GM19193 (cell line): ENCODE results near the gene CLEC2L.

ENCODE experiments used
- POLR2A ChIP-seq: IDR thresholded peaks from 4 replicates; pipeline ENCODE4 v1.6.1; 2011; ENCODE audit not compliant: insufficient read depth, insufficient read length; ENCODE audit errors: extremely low read depth

The CLEC2L gene

DNA sequence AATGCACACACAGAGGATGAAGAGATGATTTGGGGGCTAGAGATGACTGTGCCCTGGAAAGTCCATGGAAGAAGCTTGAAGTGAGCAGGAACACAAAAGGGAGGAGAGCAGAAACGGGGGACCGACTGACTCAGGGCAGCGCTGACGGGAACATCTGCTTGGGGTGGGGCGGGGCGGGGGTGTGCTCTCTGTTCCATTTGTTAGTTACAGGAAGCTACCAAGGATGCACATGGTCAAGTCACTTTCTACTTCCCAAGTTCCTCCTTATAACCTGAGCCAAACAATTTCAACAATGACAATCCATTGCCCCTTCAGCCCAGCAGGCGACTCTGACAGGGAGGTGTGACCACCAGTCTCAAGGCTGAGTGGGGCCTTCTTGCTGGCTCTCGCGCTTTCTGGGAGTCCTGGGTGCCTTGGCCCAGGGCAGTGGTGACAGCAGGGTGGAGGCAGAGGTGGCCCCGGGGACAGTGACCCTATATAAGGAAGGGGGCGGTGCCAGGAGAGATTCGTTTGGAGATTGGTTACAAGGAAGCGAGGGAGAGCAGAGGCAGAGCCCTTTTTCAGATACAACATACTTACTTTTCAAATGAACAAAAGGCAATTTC is 39.6 kb downstream of the CLEC2L start:
- no peak for TF ChIP-seq POLR2A

DNA sequence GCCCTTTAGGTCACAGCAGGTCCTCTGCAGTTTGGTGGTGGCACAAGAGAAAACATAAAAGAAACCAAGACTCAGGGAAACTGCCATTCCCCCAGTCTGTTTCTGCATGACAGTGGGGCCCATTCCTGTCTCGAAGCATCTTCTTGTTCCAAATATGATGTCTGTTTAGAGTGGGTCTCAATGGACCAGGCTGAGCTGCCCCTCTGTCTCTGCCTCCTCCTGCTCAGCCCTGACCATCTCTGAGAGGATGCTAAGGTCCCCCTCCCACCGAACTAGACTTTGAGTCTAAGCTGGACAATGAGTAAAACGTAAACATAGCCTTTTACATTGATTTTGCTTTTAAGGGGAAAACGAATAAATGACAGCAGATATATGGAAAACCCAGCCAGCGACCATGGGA is 40.4 kb downstream of the CLEC2L start:
- TF ChIP-seq POLR2A, result no peak

DNA sequence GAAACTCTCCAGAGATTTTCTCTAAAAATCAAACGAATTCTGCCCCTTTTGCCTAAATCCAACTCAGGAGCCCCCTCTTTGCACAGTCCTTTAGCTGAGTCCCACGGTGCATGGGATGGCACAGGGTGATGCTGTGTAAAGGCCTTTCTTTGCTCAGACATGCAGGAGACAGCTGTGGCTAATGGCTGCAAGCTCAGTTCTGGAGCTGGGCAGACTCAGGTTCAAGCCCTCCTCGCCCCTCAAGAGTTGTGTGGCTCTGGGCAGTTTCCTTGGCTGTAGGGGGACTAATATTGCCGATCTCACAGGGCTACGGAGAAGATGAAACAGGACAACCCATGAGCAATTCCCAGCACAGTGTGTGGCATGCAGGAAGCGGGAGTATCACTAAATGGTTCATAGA is 42.6 kb downstream of the CLEC2L start:
- no peak for TF ChIP-seq POLR2A

DNA sequence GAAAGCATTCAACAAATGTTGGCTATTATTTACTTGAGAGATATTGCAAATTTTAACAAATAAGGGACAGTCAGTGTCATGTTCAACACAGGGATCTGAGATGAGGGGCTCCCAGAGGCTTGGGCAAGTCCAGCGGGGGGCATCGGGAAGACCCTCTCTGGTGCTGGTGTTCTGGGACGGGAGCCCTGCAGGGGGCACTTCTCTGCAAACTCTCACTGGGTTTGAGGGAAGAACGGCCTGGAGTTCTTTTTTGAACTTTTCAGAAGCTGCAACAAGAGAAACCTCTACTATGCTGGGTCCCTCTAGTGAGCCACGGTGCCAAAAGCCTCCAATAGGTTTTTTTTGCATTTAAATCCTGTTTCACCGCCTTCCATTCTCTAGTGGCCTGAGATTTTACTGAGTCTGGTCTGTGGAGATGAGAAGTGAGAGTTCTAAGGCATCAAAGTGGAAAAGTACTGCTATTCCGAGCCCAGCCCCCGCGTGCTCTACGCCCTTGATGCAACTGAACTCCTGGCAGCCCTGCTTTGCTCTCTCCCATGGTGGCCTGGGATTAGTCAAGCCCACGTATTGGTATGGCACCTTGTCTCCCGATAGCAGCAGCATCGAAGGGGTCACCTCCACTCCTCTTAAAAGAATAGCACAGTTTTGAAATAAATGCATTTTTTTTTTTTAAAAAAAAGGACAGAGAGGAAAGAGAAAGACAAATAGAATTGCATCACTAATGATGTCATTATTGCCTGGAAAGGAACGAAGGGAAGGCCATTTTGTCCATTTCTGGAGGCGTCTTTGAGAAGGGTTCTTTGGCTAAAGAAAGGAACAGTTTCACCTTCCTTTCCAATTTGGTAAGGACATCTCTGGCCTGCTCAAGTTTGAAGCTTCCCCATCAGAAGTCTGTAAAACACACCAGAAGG is 43.5 kb downstream of the CLEC2L start:
- no peak for TF ChIP-seq POLR2A

DNA sequence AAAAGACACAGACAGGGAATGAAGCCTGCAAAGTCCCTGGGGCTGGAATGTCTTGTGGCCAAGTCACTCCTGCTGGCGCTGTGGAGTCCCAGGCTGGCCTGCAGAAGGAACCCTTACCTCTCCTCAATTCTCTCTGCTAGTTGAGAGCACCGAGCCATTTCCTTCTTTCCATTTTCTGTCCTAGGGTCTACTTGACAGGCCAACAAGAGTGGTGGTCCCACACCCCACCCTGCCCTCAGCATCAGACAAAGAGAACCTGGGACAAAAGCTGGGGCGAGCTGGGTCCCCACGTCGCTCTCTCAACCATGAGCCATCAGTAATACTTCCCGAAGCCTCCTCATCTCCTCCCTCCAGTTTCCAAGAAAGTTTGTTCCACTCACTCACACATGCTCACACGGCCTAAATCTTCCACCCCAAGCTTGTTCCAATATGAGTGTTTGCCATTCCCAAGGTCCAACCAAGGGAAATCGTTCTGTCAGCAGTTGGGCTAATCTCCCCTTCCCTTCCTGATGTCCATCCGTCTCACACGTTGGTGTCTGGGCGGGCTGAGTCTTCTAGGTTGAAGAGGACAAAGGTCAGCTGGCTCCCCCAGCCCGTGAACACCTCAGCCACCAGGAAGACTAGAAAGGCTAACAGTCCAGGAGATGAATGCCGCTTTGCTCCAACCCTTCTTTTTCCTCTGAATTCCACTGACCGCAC is 44.3 kb downstream of the CLEC2L start:
- TF ChIP-seq POLR2A, result no peak

DNA sequence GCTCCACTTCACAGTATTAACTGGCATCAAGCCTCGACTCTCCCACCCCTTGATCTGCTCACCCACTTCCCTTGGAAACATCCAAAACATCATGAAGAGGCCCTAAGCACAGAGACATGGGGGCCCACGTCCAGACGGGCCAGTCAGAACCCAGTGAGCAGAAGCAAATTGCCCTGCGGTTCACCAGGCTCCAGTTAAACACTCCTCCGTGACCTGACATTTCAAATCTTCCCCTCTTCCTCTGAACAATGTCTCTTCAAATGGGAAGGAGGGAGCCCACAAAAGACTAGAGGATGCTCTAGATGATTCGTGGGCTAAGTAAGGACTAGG is 44.8 kb downstream of the CLEC2L start:
- no peak for TF ChIP-seq POLR2A

DNA sequence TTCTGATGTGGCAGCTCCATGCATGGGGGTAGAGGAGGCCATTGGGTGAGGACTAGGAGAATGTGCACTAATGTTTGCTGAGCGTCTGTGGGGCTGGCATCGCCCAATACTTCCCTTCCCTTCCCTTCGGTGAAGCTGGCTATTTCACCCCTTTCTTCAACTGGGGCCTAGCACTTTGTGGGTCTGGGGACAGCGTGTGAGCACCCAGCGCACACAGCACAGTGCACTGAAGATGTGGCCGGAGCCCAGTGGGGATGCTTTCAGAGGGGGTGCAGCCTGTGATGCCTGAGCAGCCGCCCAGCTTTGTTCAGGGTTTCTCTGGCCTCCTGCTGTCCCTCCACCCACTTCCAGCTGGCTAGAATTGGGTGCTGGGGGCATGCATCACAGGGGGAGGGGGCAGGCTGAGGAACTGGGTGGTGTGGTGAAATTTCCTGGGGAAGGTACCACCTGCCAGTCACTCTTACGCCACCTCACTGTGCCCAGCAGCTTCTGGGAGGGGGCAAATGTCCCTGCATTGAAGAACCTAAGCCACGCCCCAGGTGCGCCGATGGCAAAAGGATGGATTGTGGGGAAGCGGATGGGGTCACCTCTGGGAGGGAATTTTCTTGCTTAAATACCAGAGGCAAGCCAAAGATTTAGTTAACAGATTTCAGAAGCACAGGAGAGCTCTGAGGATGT is 45.5 kb downstream of the CLEC2L start:
- TF ChIP-seq POLR2A, result no peak

DNA sequence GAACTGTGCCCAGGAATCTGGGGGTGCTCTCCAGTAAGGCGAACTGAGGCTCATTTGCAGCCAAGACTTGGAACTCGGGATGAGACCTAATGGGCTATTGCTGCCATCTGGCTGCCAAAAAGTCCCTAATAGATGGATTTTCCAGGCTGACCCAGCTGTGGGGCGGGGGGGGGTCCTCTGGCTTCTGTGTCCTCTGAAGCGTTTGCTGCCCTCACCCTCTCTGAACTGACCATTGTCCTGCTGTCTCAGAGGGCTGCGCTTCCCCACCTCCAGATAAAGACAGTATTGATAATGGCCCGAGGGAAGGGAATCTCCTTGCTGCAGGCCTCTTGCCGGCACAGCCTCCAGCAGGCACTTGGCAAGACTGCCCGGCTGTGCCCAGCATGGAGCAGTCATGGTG is 46.6 kb downstream of the CLEC2L start:
- no peak for TF ChIP-seq POLR2A

DNA sequence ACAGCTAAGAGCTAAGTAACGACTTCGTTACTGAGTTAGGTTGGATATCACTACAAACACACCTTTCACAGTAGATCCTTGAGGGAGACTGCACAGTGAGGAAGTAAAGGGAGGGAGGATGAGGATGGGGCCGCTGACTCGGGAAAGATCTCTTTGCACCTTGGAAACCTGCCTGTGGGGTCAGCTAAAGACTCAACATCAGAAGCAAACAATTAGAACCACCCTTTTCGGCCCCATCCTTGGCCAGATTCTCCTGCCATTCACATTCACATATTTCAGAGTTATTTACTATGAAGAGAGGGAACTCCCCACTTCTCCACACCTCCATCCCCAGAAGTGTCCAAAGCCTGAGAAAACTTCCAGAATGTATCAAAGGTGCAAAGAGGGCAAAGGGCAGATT is 47.1 kb downstream of the CLEC2L start:
- TF ChIP-seq POLR2A, result no peak

DNA sequence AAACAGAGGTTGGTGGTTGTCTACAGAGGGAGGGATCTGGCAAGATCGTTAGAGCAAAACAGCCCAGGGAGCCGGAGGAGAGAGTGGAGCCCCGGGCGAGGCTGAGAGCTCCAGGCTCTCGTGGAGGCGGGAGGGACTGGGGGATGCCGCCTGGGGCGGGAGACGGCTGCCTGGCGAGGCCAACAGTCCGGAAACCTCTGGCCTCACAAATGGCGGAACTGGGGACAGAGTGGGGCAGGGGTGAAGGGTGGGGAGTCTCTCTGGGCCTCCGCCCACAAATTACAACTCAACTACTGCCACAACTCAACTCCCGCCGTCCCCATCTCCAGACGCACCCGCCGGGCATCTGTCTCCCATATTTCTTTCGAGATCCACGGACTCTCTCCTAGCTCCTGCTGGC is 47.7 kb downstream of the CLEC2L start:
- TF ChIP-seq POLR2A, result no peak

DNA sequence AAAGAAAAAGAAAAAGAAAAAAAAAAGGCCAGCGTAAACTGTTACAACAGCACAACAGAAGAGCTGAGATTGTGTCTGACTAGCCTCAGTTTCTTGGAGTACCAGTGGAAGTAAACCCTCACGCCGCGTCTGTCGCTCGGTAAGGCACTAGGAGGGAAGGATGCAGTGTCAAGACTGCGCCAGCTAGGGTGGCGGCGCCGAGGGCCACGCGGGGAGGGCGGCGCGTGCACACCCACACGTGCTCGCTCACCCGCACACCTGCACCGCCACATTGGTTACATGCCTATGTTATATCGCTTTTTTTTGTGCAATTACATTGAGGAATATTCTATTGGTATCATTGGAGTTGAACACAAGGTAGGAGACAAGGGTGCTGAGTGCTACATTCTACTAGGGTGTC is 48.2 kb downstream of the CLEC2L start:
- TF ChIP-seq POLR2A, result no peak

DNA sequence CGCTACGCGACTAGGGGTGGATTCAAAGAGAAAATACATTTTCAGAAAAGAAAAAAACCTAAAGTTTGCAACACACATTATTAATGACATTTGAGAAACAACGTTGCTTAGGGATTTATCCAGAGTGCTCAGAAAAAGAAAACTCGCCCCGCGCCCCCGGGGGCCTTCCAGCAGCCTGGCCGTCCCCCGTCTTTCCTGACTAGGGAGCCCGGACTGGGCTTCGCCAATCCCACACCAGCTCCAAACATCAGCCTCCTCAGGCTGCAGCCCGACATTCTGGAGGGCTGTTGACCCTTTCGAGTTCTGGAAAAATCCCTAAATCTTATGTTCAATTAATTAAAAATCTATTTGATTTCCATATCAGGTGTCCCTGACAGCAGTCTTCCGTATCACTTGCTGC is 48.6 kb downstream of the CLEC2L start:
- TF ChIP-seq POLR2A, result no peak

DNA sequence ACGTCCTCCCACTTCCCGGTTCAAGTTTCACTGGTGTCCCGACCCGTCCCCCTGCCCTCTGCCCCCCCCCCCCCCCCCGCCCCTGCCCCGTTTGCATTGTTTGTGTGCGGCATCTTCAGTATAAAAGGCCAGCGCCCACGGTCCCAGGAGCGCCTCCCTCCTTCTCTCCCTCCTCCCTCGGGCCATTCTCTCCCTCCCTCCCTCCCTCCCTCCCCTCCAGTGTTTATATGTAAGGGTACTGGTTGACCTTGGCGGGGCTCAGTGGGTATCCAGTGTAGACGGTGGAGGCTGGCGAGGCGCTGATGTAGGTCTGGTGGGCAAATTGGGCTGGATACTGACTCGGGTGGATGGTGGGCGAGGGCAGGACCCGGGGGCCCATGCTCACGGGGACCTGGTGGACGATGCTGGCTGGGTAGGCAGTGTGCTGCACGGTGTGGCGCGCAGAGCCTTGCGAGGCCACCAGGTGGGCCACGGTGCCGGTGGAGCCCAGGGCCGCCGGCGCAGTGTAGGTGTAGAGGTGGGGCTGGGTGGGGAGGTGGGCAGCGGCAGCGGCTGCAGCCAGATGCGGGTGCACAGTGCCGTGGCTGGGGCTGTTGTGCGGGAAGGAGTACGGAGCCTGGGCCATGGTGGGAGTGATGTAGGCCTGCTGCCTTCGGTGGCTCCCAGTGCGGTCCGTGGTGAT is 49.4 kb downstream of the CLEC2L start:
- no peak for TF ChIP-seq POLR2A

DNA sequence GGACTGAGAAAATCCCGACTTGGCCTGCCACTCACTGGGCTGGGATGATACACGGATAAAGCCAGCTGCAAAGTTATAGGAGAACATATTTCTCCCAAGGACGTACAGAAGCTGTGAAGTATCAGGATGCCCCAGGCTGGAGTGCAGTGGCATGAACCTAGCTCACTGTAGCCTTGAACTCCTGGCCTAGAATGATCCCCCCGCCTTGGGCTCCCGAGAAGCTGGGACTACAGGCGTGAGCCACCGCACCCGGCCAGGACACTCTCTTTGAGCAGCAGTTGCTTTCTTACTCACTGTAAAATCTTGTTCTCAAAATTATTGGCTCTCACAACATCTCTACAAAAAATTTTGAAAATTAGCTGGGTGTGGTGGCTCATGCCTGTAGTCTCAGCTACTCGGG is 50.4 kb downstream of the CLEC2L start:
- TF ChIP-seq POLR2A, result no peak
